ENCODE measurements around the gene TRPV3. TPM values are rescaled to one million over a fixed set of nuclear protein-coding genes. Genes with fewer than 3 reads are reported as not detected.

TRPV3 gene
- total RNA-seq, 1 experiment from 2014 or later: 0.38 TPM

GRCh38 chr17:3513305-3514035, 44.1 kb downstream of the TRPV3 start:
- no peaks in the 10 kb centered on the region for H3K36me3 Mint-ChIP-seq (ENCODE audit: insufficient read depth, unreplicated experiment)
- H3K27me3 Mint-ChIP-seq (ENCODE audit: unreplicated experiment): no peaks in the 10 kb centered on the region
- H3K9me3 Mint-ChIP-seq (ENCODE audit: low read depth, unreplicated experiment): no peaks in the 10 kb centered on the region
- TF ChIP-seq CTCF (IDR thresholded peaks at IDR 0.05; ENCODE audit: unreplicated experiment): no peak
- H3K4me1 Mint-ChIP-seq (ENCODE audit: low read depth, unreplicated experiment): no peaks in the 10 kb centered on the region
- H3K27ac Mint-ChIP-seq (ENCODE audit: unreplicated experiment): no peak overlapping the region
- no peak overlapping the region for H3K4me3 Mint-ChIP-seq (ENCODE audit: low read depth, unreplicated experiment)
- CTCF ChIA-PET: no interaction called here
- no TSS peak for BruUV-seq (replicated peaks)
- intact Hi-C loops (cut with micrococcal nuclease; ENCODE audit: unreplicated experiment): no loop called here
- no peak for DNase-seq

GRCh38 chr17:3512505-3513171, 45.0 kb downstream of the TRPV3 start:
- intact Hi-C loops (cut with micrococcal nuclease; ENCODE audit: unreplicated experiment): no loop called here
- no peak for TF ChIP-seq CTCF (IDR thresholded peaks at IDR 0.05; ENCODE audit: unreplicated experiment)
- no peaks in the 10 kb centered on the region for H3K4me1 Mint-ChIP-seq (ENCODE audit: low read depth, unreplicated experiment)
- no TSS peak for BruUV-seq (replicated peaks)
- no peak overlapping the region for H3K4me3 Mint-ChIP-seq (ENCODE audit: low read depth, unreplicated experiment)
- DNase-seq: no peak
- no peaks in the 10 kb centered on the region for H3K9me3 Mint-ChIP-seq (ENCODE audit: low read depth, unreplicated experiment)
- H3K27me3 Mint-ChIP-seq (ENCODE audit: unreplicated experiment): no peaks in the 10 kb centered on the region
- no peaks in the 10 kb centered on the region for H3K36me3 Mint-ChIP-seq (ENCODE audit: insufficient read depth, unreplicated experiment)
- CTCF ChIA-PET: no interaction called here
- H3K27ac Mint-ChIP-seq (ENCODE audit: unreplicated experiment): no peak overlapping the region

GRCh38 chr17:3511852-3512504, 45.6 kb downstream of the TRPV3 start:
- Mint-ChIP-seq H3K27ac (ENCODE audit: unreplicated experiment) (no peak overlapping the region), H3K4me3 (ENCODE audit: low read depth, unreplicated experiment) (no peak overlapping the region), H3K4me1 (ENCODE audit: low read depth, unreplicated experiment) (no peaks in the 10 kb centered on the region), H3K36me3 (ENCODE audit: insufficient read depth, unreplicated experiment) (no peaks in the 10 kb centered on the region), H3K9me3 (ENCODE audit: low read depth, unreplicated experiment) (no peaks in the 10 kb centered on the region), H3K27me3 (ENCODE audit: unreplicated experiment) (peaks cover 3% of the 10 kb centered on the region)
- no peak for DNase-seq
- no peak for TF ChIP-seq CTCF (IDR thresholded peaks at IDR 0.05; ENCODE audit: unreplicated experiment)
- CTCF ChIA-PET: no interaction called here
- no TSS peak for BruUV-seq (replicated peaks)
- intact Hi-C loops (cut with micrococcal nuclease; ENCODE audit: unreplicated experiment): no loop called here

- no peak for TF ChIP-seq CTCF (IDR thresholded peaks at IDR 0.05; ENCODE audit: unreplicated experiment)
- H3K27ac Mint-ChIP-seq (ENCODE audit: unreplicated experiment): no peak overlapping the region
- intact Hi-C loops (cut with micrococcal nuclease; ENCODE audit: unreplicated experiment): no loop called here
- no peak overlapping the region for H3K4me3 Mint-ChIP-seq (ENCODE audit: low read depth, unreplicated experiment)
- CTCF ChIA-PET: no interaction called here
- BruUV-seq (replicated peaks): no TSS peak
- no peaks in the 10 kb centered on the region for H3K4me1 Mint-ChIP-seq (ENCODE audit: low read depth, unreplicated experiment)
- no peaks in the 10 kb centered on the region for H3K9me3 Mint-ChIP-seq (ENCODE audit: low read depth, unreplicated experiment)
- H3K36me3 Mint-ChIP-seq (ENCODE audit: insufficient read depth, unreplicated experiment): no peaks in the 10 kb centered on the region
- peaks cover 18% of the 10 kb centered on the region for H3K27me3 Mint-ChIP-seq (ENCODE audit: unreplicated experiment)
- DNase-seq: no peak
These were observed 47.5 kb downstream of the TRPV3 start for GRCh38 chr17:3510090-3510489.

Data from Calu3 (cell line).